Esophagus (tissue), 2 donors: Measurements from ENCODE around the gene LONP1. TPM values are rescaled to one million over a fixed set of nuclear protein-coding genes. Genes with fewer than 3 reads are reported as not detected.

ENCODE experiments used
- polyA plus RNA-seq, 2 donors: library from polyadenylated mRNA; stranded (reverse); fragments of 200-250 nt; gene quantifications; one replicate each; pipeline ENCODE4 v1.2.3, GENCODE V29; 2013
- donor health status: healthy with polysubstance abuse.
- donor health status: Bipolar disorder and iron deficiency.

Gene LONP1
- polyA plus RNA-seq, 2 donors: 19.3 to 36.1 TPM

Other genes starting within 250 kb of the LONP1 start
- gene TINCR, start 152.2 kb downstream of the LONP1 start, polyA plus RNA-seq: 10 to 100 TPM; 43.1 to 59.7 TPM
- gene SAFB2, start 97.4 kb downstream of the LONP1 start, polyA plus RNA-seq: 10 to 100 TPM; 27.5 to 43.7 TPM
- gene SAFB, start 97.1 kb downstream of the LONP1 start, polyA plus RNA-seq: 10 to 100 TPM; 44.2 to 48.5 TPM
- gene MICOS13, start 39.6 kb downstream of the LONP1 start, polyA plus RNA-seq: 100 to 1,000 TPM in 1 of 2 donors, 10 to 100 TPM in 1; 86.8 to 104 TPM
- gene HSD11B1L, start 39.1 kb downstream of the LONP1 start, polyA plus RNA-seq: 1 to 10 TPM; 3.8 to 4.1 TPM
- 1,000 to 10,000 TPM; 1,315 to 1,592 TPM for gene RPL36, start 29.9 kb downstream of the LONP1 start, polyA plus RNA-seq
- not detected for gene CATSPERD, start 491 bp upstream of the LONP1 start, polyA plus RNA-seq
- gene PRR22, start 64.6 kb upstream of the LONP1 start, polyA plus RNA-seq: 1 to 10 TPM; 3.3 to 8.0 TPM
- gene DUS3L, start 71.0 kb upstream of the LONP1 start, polyA plus RNA-seq: 10 to 100 TPM; 32.3 to 53.9 TPM
- 1 to 10 TPM; 2.2 to 2.8 TPM for gene NRTN, start 84.9 kb upstream of the LONP1 start, polyA plus RNA-seq
- 10 to 100 TPM; 77.6 to 96.5 TPM for gene FUT6, start 119.6 kb upstream of the LONP1 start, polyA plus RNA-seq
- 100 to 1,000 TPM; 121 to 183 TPM for gene FUT3, start 131.3 kb upstream of the LONP1 start, polyA plus RNA-seq
- not detected for gene FUT5, start 150.4 kb upstream of the LONP1 start, polyA plus RNA-seq
- 100 to 1,000 TPM; 328 to 390 TPM for gene NDUFA11, start 183.6 kb upstream of the LONP1 start, polyA plus RNA-seq
- gene VMAC, start 184.7 kb upstream of the LONP1 start, polyA plus RNA-seq: 1 to 10 TPM; 3.4 to 7.9 TPM
- gene CAPS, start 194.1 kb upstream of the LONP1 start, polyA plus RNA-seq: 10 to 100 TPM in 1 of 2 donors, 1 to 10 TPM in 1; 8.0 to 18.7 TPM